ENCODE measurements around the gene AP1B1.
"Not testable (repeated sequence)": the region's sequence is repeated elsewhere in the genome, so short reads cannot be mapped to it uniquely, and the experiment has no call there.

- TF ChIP-seq, protein P1, sequence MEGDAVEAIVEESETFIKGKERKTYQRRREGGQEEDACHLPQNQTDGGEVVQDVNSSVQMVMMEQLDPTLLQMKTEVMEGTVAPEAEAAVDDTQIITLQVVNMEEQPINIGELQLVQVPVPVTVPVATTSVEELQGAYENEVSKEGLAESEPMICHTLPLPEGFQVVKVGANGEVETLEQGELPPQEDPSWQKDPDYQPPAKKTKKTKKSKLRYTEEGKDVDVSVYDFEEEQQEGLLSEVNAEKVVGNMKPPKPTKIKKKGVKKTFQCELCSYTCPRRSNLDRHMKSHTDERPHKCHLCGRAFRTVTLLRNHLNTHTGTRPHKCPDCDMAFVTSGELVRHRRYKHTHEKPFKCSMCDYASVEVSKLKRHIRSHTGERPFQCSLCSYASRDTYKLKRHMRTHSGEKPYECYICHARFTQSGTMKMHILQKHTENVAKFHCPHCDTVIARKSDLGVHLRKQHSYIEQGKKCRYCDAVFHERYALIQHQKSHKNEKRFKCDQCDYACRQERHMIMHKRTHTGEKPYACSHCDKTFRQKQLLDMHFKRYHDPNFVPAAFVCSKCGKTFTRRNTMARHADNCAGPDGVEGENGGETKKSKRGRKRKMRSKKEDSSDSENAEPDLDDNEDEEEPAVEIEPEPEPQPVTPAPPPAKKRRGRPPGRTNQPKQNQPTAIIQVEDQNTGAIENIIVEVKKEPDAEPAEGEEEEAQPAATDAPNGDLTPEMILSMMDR (conservative IDR thresholded peaks at IDR 0.05 in 1 of 2, IDR thresholded peaks at IDR 0.05 in 1 of 2; ENCODE audit: low read depth in 1 of 2, low read length in 2 of 2) = not testable (repeated sequence)
- not testable (repeated sequence) for TF ChIP-seq EZH2 (IDR thresholded peaks at IDR 0.05; ENCODE audit: low read length, missing control alignments)
These were observed 43.5 kb downstream of the AP1B1 start for GRCh38 chr22:29344889-29345288.
